ENCODE results near the gene RPUSD1. TPM values are rescaled to one million over a fixed set of nuclear protein-coding genes. Genes with fewer than 3 reads are reported as not detected.

RPUSD1 gene
- total and polyA plus RNA-seq, 2 donors (not counting 3 experiments of a cell fraction or from before 2014, with no cell fraction given) = 46.2 to 55.8 TPM

GRCh38 chr16:802461-802860 lies 14.3 kb upstream of the RPUSD1 start:
- FAIRE-seq = no peak
- TF ChIP-seq CTCF (IDR thresholded peaks at IDR 0.05; ENCODE audit: extremely low read depth in 1 of 2, insufficient read depth in 1 of 2, low read depth in 1 of 2, low read length in 2 of 2) = no peak
- TF ChIP-seq JUN (IDR thresholded peaks at IDR 0.05; ENCODE audit: borderline replicate concordance, insufficient read depth, insufficient read length, low read depth) = no peak
- TF ChIP-seq FOS (IDR thresholded peaks at IDR 0.05; ENCODE audit: borderline replicate concordance, insufficient read depth, low read length) = no peak
- TF ChIP-seq POLR2AphosphoS5 (IDR thresholded peaks at IDR 0.05; ENCODE audit: insufficient read depth, low read depth, low read length) = no peak
- TF ChIP-seq GATA2 (IDR thresholded peaks at IDR 0.05; ENCODE audit: insufficient read depth, insufficient read length, low read depth, low read length) = no peak
- no peak for TF ChIP-seq EZH2 (IDR thresholded peaks at IDR 0.05; ENCODE audit: borderline replicate concordance, low read depth, low read length, severe bottlenecking)
- no peak for TF ChIP-seq MAX (IDR thresholded peaks at IDR 0.05; ENCODE audit: insufficient read depth, insufficient read length)
- TF ChIP-seq POLR2A (IDR thresholded peaks at IDR 0.05; ENCODE audit: low read depth, low read length) = no peak
- no peak for TF ChIP-seq MYC (IDR thresholded peaks at IDR 0.05; ENCODE audit: low read depth, low read length)
- Histone ChIP-seq H3K27me3 (ENCODE audit: control insufficient read depth in 2 of 2, insufficient read depth in 2 of 2, low read length in 2 of 2) (peaks cover 11 to 18% of the 10 kb centered on the region in 2 experiments), H3K9me3 (replicated peaks; ENCODE audit: control insufficient read depth, insufficient read depth, low read length) (no peaks in the 10 kb centered on the region), H3K9me1 (replicated peaks; ENCODE audit: control insufficient read depth, extremely low read depth, insufficient read depth, low read length) (no peaks in the 10 kb centered on the region), H2AFZ (ENCODE audit: low read depth, low read length) (no peak overlapping the region), H3K9ac (replicated peaks; ENCODE audit: extremely low read depth, insufficient read depth, low read length) (no peak overlapping the region), H3K4me3 (replicated peaks in 1 of 3; ENCODE audit: insufficient read depth in 1 of 3, low read depth in 1 of 3, low read length in 3 of 3) (no peak overlapping the region), H3K4me2 (ENCODE audit: insufficient read depth, low read length) (no peak overlapping the region), H3K79me2 (ENCODE audit: control insufficient read depth, insufficient read depth, low read length) (peaks cover 2% of the 10 kb centered on the region), H3K27ac (ENCODE audit: insufficient read depth, low read depth, low read length) (no peak overlapping the region), H4K20me1 (replicated peaks; ENCODE audit: control insufficient read depth, extremely low read depth, insufficient read depth, low read length) (no peaks in the 10 kb centered on the region), H3K4me1 (ENCODE audit: control insufficient read depth, extremely low read depth, insufficient read depth, low read length) (no peaks in the 10 kb centered on the region), H3K36me3 (ENCODE audit: control insufficient read depth in 2 of 2, extremely low read depth in 1 of 2, insufficient read depth in 2 of 2, low read length in 2 of 2) (no peaks in the 10 kb centered on the region)
- intact Hi-C loops (cut with micrococcal nuclease) = no loop called here
- ChIA-PET POLR2A (no interaction called here), CTCF (no interaction called here)
- dilution Hi-C loops (cut with MboI; ENCODE audit: extremely low pct_ligation_motif_present, low sequenced_read_pairs) = no loop called here
- BruUV-seq (replicated peaks) = no TSS peak
- no peak for DNase-seq (ENCODE audit: low read depth, low spot score)
